Endothelial cell of umbilical vein (primary cell): ENCODE data around the gene RTN4RL1.

Experiments used
- EZH2 ChIP-seq: IDR thresholded peaks from 2 replicates; pipeline ENCODE4 v1.6.1; 2012; ENCODE audit warnings: borderline replicate concordance, low read depth, mild to moderate bottlenecking, moderate library complexity, low read length, inconsistent platforms; ENCODE audit not compliant: severe bottlenecking
- FOS ChIP-seq: IDR thresholded peaks from 2 replicates; pipeline ENCODE4 v1.6.1; 2011; ENCODE audit warnings: mild to moderate bottlenecking, low read length, moderate library complexity, borderline replicate concordance; ENCODE audit not compliant: insufficient read depth
- GATA2 ChIP-seq: IDR thresholded peaks from 2 replicates; pipeline ENCODE4 v1.7.0; 2011; ENCODE audit warnings: low read depth, mild to moderate bottlenecking, moderate library complexity, mixed read lengths, low read length; ENCODE audit not compliant: insufficient read length, insufficient read depth
- POLR2A ChIP-seq: IDR thresholded peaks from 2 replicates; pipeline ENCODE4 v1.6.1; 2012; ENCODE audit warnings: low read depth, mild to moderate bottlenecking, control low read depth, low read length
- POLR2AphosphoS5 ChIP-seq: IDR thresholded peaks from 2 replicates; pipeline ENCODE4 v1.6.1; 2012; ENCODE audit warnings: low read depth, mild to moderate bottlenecking, control low read depth, low read length, moderate library complexity; ENCODE audit not compliant: insufficient read depth
- TF ChIP-seq, protein P1 (sequence below): IDR thresholded peaks from 2 replicates; pipeline ENCODE4 v1.6.1; 2011; ENCODE audit not compliant: insufficient read depth, insufficient read length
- TF ChIP-seq, protein P2 (sequence below), 2 donors: IDR thresholded peaks; 1 replicate in 1 of 2; 2 replicates in 1 of 2; pipeline ENCODE4 v1.5.1; 2011; ENCODE audit warnings: low read length in 2 of 2, mild to moderate bottlenecking in 2 of 2, moderate library complexity in 2 of 2, control low read depth in 1 of 2, inconsistent platforms in 1 of 2, low read depth in 1 of 2; ENCODE audit not compliant: insufficient read depth in 1 of 2; ENCODE audit errors: extremely low read depth in 1 of 2

DNA sequence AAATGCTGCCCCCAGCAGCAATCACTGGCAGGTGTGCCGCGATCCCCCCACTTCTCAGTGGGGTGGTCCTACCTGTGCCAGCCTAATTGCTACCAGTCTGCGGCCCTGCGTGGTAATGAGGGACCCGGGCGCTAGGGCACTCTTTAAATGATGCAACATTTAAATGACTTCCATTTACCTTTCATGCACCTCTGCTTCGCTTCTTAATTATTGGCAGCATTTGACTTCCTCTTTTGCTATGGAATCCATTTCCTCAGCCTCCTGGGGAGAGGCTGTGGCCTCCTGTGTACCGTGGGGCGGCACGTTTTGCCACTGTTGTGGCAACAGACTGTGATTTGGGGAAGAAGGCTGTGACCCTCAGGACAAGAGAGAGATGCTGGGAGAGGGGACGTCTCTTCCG, 109.2 kb downstream of the RTN4RL1 start:
- no peak for TF ChIP-seq EZH2
- TF ChIP-seq POLR2AphosphoS5: no peak
- TF ChIP-seq POLR2A: no peak
- TF ChIP-seq, protein P1, sequence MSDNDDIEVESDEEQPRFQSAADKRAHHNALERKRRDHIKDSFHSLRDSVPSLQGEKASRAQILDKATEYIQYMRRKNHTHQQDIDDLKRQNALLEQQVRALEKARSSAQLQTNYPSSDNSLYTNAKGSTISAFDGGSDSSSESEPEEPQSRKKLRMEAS: no peak
- TF ChIP-seq, protein P2, sequence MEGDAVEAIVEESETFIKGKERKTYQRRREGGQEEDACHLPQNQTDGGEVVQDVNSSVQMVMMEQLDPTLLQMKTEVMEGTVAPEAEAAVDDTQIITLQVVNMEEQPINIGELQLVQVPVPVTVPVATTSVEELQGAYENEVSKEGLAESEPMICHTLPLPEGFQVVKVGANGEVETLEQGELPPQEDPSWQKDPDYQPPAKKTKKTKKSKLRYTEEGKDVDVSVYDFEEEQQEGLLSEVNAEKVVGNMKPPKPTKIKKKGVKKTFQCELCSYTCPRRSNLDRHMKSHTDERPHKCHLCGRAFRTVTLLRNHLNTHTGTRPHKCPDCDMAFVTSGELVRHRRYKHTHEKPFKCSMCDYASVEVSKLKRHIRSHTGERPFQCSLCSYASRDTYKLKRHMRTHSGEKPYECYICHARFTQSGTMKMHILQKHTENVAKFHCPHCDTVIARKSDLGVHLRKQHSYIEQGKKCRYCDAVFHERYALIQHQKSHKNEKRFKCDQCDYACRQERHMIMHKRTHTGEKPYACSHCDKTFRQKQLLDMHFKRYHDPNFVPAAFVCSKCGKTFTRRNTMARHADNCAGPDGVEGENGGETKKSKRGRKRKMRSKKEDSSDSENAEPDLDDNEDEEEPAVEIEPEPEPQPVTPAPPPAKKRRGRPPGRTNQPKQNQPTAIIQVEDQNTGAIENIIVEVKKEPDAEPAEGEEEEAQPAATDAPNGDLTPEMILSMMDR (IDR thresholded peaks at IDR 0.05; ENCODE audit: extremely low read depth in 1 of 2, insufficient read depth in 1 of 2, low read depth in 1 of 2, low read length in 2 of 2): no peak
- TF ChIP-seq FOS: no peak
- no peak for TF ChIP-seq GATA2
